Epidermal melanocyte (primary cell): ENCODE measurements around the gene PEX3.

Experiments
- DNase-seq: peaks from one replicate; pipeline ENCODE4 v3.0.0; 2011; ENCODE audit warnings: low spot score; ENCODE audit not compliant: insufficient read length

PEX3 gene

DNA sequence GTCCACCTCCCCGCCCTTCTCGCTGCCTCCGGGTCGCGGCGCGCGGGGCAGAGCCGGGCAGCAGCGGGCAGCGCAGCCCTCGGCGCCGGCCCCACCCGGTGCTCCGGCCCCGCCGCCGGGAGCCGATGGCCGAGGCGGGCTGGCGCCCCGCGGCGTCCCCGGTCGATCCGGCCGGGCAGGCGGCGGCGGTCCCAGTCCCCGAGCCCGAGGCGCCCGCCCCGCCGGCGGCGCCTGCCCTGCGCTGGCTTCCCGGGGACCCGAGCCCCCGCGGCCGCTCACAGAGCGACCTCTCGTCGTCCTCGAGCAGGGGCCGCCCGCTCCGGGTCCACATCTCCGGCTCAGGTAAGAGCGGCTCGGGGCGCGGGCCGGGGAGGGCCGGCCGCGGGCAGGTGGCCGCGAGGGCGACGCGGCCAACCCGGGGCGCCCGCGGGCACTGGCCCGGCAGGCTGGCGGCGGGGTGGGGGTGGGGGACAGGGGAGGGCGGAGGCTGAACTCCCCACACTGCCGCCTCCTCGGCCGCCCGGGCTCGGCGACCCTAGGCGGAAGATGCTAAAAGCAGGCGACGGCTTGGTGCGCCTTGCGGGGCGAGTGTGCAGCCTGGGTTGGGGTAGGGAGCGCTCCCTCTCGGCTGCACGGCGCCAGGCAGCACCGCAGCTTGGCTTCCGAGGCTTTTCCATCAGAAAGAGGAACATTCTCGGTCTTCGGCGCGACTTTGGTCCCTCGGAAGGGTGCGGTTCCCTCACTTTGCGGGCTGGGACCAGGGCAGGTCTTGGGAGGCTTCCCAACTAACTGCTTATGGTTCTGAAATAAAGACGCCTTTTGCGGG, 86.5 kb downstream of the PEX3 start:
- DNase-seq = no peak

DNA sequence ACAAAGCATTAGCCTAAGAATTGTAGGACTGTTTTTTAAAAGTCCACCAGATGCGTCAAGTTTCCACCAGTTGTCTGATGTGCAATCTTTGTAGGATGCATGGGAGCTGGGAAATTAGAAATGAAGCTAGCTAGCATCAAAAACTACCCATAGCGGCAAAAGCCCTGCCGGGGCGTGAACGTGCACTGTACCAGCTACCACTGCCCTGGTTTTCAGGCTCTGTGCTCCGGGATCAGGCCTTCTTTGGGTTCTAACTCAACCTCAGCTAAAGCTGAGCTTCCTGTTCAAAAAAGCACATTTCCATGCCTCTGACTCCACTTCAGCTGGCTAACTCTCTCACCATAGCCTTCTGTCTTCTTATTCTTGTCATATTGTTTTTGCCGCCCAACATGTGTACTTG, 87.8 kb downstream of the PEX3 start:
- no peak for DNase-seq

DNA sequence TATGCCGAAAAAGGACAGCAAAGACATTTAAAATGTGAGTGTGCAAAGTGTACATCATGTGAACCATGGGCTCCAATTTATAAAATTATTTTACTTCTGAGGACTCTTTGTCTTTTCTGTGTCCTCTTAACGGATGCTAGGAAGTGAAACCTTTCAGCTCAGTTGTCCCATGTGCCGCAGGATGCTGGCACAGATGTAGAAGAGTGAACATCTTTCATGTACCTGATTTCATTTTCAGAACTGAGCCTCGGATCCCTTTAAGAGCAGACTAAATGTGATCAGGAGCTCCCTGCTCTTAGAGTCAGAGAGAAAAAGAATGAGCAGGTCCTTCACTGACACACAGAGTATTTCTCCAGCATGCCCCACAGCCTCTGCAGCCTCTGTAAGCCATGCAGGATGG, 88.5 kb downstream of the PEX3 start:
- DNase-seq = no peak

GRCh38 chr6:143539734-143540133, 89.1 kb downstream of the PEX3 start:
- no peak for DNase-seq

DNA sequence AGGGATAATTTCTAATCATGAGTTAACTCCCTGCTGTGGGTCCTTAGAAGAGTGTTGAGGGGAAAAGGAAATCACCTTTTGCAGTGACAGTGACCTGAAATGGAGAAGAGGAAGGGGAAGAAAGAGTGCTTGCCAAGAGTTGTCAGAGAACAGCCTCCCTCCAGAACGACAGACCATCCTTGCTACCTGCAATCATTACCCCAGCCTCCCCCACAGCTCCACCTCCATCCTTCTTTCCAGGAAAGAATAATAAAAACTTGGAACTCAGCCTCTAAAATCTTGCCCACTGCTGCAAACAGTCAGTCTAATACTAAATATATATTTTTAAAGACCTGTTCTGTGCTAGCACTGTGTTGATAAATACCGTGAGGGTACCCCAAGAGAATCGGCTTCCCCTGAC, 89.6 kb downstream of the PEX3 start:
- no peak for DNase-seq
